BJ (cell line): ENCODE measurements around the gene NSG1. TPM values are rescaled to one million over a fixed set of nuclear protein-coding genes. Genes with fewer than 3 reads are reported as not detected.

ENCODE experiments used
- CTCF ChIA-PET: fragments of 350-600 bp; formaldehyde crosslinking; extraction: SDS; loops from one replicate; lab custom pipeline; 2021; ENCODE audit warnings: antibody characterized with exemption, inconsistent platforms; lab: Yijun Ruan, JAX
- POLR2A ChIA-PET: fragments of 300-600 bp; sonication (Branson Sonifier 250); formaldehyde crosslinking; extraction: SDS; loops from one replicate; lab custom pipeline; 2021; ENCODE audit warnings: antibody characterized with exemption; lab: Charles Lee
- DNase-seq: peaks from one replicate; pipeline ENCODE4 v3.0.0-alpha.2; 2011; ENCODE audit warnings: low read depth
- H3K27me3 ChIP-seq: 2 replicates; pipeline ENCODE4 v1.6.0; 2011; ENCODE audit warnings: low read length; ENCODE audit not compliant: control insufficient read depth, insufficient read depth
- H3K36me3 ChIP-seq: 2 replicates; pipeline ENCODE4 v1.5.1; 2011; ENCODE audit warnings: low read length; ENCODE audit not compliant: control insufficient read depth, insufficient read depth
- H3K4me3 ChIP-seq: 2 replicates; pipeline ENCODE4 v1.5.1; 2011; ENCODE audit warnings: low read depth, mild to moderate bottlenecking, control low read depth, low read length
- CTCF ChIP-seq: IDR thresholded peaks from 2 replicates; pipeline ENCODE4 v1.5.1; 2011; ENCODE audit warnings: low read depth, mild to moderate bottlenecking, control low read depth, inconsistent platforms, low read length, moderate library complexity; ENCODE audit not compliant: insufficient read depth
- polyA plus RNA-seq: library from polyadenylated mRNA; depleted of rRNA; stranded (reverse); fragments of >200 nt; gene quantifications from 2 replicates; pipeline ENCODE4 v1.2.3, GENCODE V29; 2011

NSG1 gene
- polyA plus RNA-seq, 1 experiment = 0.17 TPM

- ChIA-PET POLR2A (no interaction called here), CTCF (no interaction called here)
- Histone ChIP-seq H3K4me3 (no peak overlapping the region), H3K36me3 (no peaks in the 10 kb centered on the region; the same call in 1 of the 2 replicates), H3K27me3 (no peaks in the 10 kb centered on the region)
- no peak for DNase-seq
- no peak for TF ChIP-seq CTCF
Observed at GRCh38 chr4:4446434-4446833, 59.5 kb downstream of the NSG1 start.

GRCh38 chr4:4455210-4455865 is 68.4 kb downstream of the NSG1 start:
- no peak for DNase-seq

GRCh38 chr4:4456351-4456750 is 69.4 kb downstream of the NSG1 start:
- TF ChIP-seq CTCF = no peak
- H3K27me3 ChIP-seq = no peaks in the 10 kb centered on the region
- peaks cover 9% of the 10 kb centered on the region for H3K36me3 ChIP-seq
- ChIA-PET POLR2A (no interaction called here), CTCF (interaction anchor here (1.6 kb wide), 1 partner anchor 25 kb away, joined by 4 read pairs; no protein-coding TSS in a partner anchor)
- DNase-seq = no peak
- no peak overlapping the region for H3K4me3 ChIP-seq

More at GRCh38 chr4:4455210-4455865, 68.4 kb downstream of the NSG1 start:
- Histone ChIP-seq H3K27me3 (no peaks in the 10 kb centered on the region), H3K36me3 (peaks cover 8% of the 10 kb centered on the region), H3K4me3 (no peak overlapping the region)
- ChIA-PET CTCF (interaction anchor here (1.0 to 1.6 kb wide), 3 partner anchors 9 to 26 kb away, joined by 3 to 4 read pairs (median 3); no protein-coding TSS in a partner anchor), POLR2A (no interaction called here)
- TF ChIP-seq CTCF = no peak

- H3K27me3 ChIP-seq = no peaks in the 10 kb centered on the region
- H3K4me3 ChIP-seq = no peak overlapping the region
- TF ChIP-seq CTCF = no peak
- peaks cover 9% of the 10 kb centered on the region for H3K36me3 ChIP-seq
- ChIA-PET CTCF (interaction anchor here (1.6 kb wide), 1 partner anchor 24 kb away, joined by 4 read pairs; no protein-coding TSS in a partner anchor), POLR2A (interaction anchor here (0.7 kb wide), 1 partner anchor 221 kb away, joined by 4 read pairs; no protein-coding TSS in a partner anchor)
- DNase-seq = no peak
Observed at GRCh38 chr4:4456816-4457578, 70.1 kb downstream of the NSG1 start.
